Hematopoietic multipotent progenitor cell treated with erythropoietin and hydrocortisone succinate and interleukin-3 and kit ligand, for 4 days (in vitro differentiated cells): ENCODE data around the gene ELMOD1.
A peak's percentile ranks its signal among the peaks of the same experiment; 100 is the strongest.

Source experiments
- DNase-seq: peaks from one replicate; pipeline ENCODE4 v3.0.0-alpha.2; 2015

ELMOD1 gene

GRCh38 chr11:107587306-107587979 is 3.5 kb upstream of the ELMOD1 start:
- no peak for DNase-seq

GRCh38 chr11:107591378-107592230 is 657 bp downstream of the ELMOD1 start:
- no peak for DNase-seq

GRCh38 chr11:107592231-107592590 is 1.3 kb downstream of the ELMOD1 start:
- DNase-seq: no peak

GRCh38 chr11:107592813-107593212 is 1.9 kb downstream of the ELMOD1 start:
- no peak for DNase-seq

- no peak for DNase-seq
Measured at GRCh38 chr11:107593951-107594350, 3.0 kb downstream of the ELMOD1 start.

- DNase-seq: no peak
Measured at GRCh38 chr11:107594736-107595135, 3.8 kb downstream of the ELMOD1 start.

GRCh38 chr11:107598225-107599139 is 7.5 kb downstream of the ELMOD1 start:
- DNase-seq: peak; percentile 36

- DNase-seq: no peak
Measured at GRCh38 chr11:107605061-107606006, 14.4 kb downstream of the ELMOD1 start.

GRCh38 chr11:107606141-107606540 is 15.2 kb downstream of the ELMOD1 start:
- peak; percentile 25 for DNase-seq

GRCh38 chr11:107608809-107609208 is 17.9 kb downstream of the ELMOD1 start:
- DNase-seq: no peak

GRCh38 chr11:107609400-107610218 is 18.7 kb downstream of the ELMOD1 start:
- DNase-seq: no peak

GRCh38 chr11:107612445-107612844 is 21.5 kb downstream of the ELMOD1 start:
- DNase-seq: no peak

GRCh38 chr11:107619926-107620325 is 29.0 kb downstream of the ELMOD1 start:
- DNase-seq: no peak

GRCh38 chr11:107621081-107621480 is 30.1 kb downstream of the ELMOD1 start:
- no peak for DNase-seq

- no peak for DNase-seq
Measured at GRCh38 chr11:107623183-107623582, 32.2 kb downstream of the ELMOD1 start.

GRCh38 chr11:107624983-107625684 is 34.2 kb downstream of the ELMOD1 start:
- DNase-seq: no peak

- no peak for DNase-seq
Measured at GRCh38 chr11:107625685-107625989, 34.7 kb downstream of the ELMOD1 start.

- no peak for DNase-seq
Measured at GRCh38 chr11:107631043-107631442, 40.1 kb downstream of the ELMOD1 start.

GRCh38 chr11:107631931-107632330 is 41.0 kb downstream of the ELMOD1 start:
- no peak for DNase-seq

GRCh38 chr11:107646783-107647182 is 55.8 kb downstream of the ELMOD1 start:
- no peak for DNase-seq

- DNase-seq: no peak
Measured at GRCh38 chr11:107648242-107648641, 57.3 kb downstream of the ELMOD1 start.
